Measurements from ENCODE around the gene FAM83E. TPM values are rescaled to one million over a fixed set of nuclear protein-coding genes. Genes with fewer than 3 reads are reported as not detected.

FAM83E gene
- total RNA-seq, 1 donor from 2014 or later: 3.7 TPM

- no peak for DNase-seq (ENCODE audit: low spot score in 2 of 2, unreplicated experiment in 2 of 2)
- H3K36me3 Mint-ChIP-seq: no peaks in the 10 kb centered on the region
- no peaks in the 10 kb centered on the region for H3K27me3 Mint-ChIP-seq (ENCODE audit: low read depth)
- no peaks in the 10 kb centered on the region for H3K9me3 Mint-ChIP-seq
- no peak overlapping the region for H3K4me3 Mint-ChIP-seq
- peaks cover 8% of the 10 kb centered on the region for H3K4me1 Mint-ChIP-seq
- H3K27ac Mint-ChIP-seq: no peak overlapping the region
- TF ChIP-seq CTCF (IDR thresholded peaks at IDR 0.05; ENCODE audit: unreplicated experiment): no peak
Measured at GRCh38 chr19:48565090-48565489, 49.8 kb downstream of the FAM83E start.

Other genes with a start within 250 kb of the FAM83E start
- 255 to 262 TPM (median 260 TPM) in 3 replicates for gene KDELR1, start 223.5 kb downstream of the FAM83E start, total RNA-seq
- 14.5 to 15.8 TPM (median 15.7 TPM) in 3 replicates for gene GRIN2D, start 221.4 kb downstream of the FAM83E start, total RNA-seq
- gene GRWD1, start 169.1 kb downstream of the FAM83E start, total RNA-seq: 34.0 to 36.5 TPM (median 36.2 TPM) in 3 replicates
- 2.7 to 2.8 TPM (median 2.8 TPM) in 3 replicates for gene KCNJ14, start 159.5 kb downstream of the FAM83E start, total RNA-seq
- gene CYTH2, start 145.7 kb downstream of the FAM83E start, total RNA-seq: 184 to 196 TPM (median 190 TPM) in 3 replicates
- 19.4 to 21.3 TPM (median 20.4 TPM) in 3 replicates for gene LMTK3, start 103.2 kb downstream of the FAM83E start, total RNA-seq
- gene SULT2B1, start 62.9 kb downstream of the FAM83E start, total RNA-seq: 0.64 to 0.79 TPM (median 0.74 TPM) in 3 replicates
- not detected in 3 replicates for gene SPACA4, start 8.3 kb downstream of the FAM83E start, total RNA-seq
- gene RPL18, start 4.1 kb upstream of the FAM83E start, total RNA-seq: 1,586 to 1,657 TPM (median 1,644 TPM) in 3 replicates
- gene SPHK2, start 4.4 kb upstream of the FAM83E start, total RNA-seq: 25.3 to 28.6 TPM (median 27.7 TPM) in 3 replicates
- gene DBP, start 22.3 kb upstream of the FAM83E start, total RNA-seq: 11.5 to 13.2 TPM (median 13.1 TPM) in 3 replicates
- gene CA11, start 31.1 kb upstream of the FAM83E start, total RNA-seq: 48.2 to 55.0 TPM (median 53.1 TPM) in 3 replicates
- gene NTN5, start 57.9 kb upstream of the FAM83E start, total RNA-seq: 6.8 to 7.3 TPM (median 7.1 TPM) in 3 replicates
- gene FUT2, start 80.9 kb upstream of the FAM83E start, total RNA-seq: 0.20 TPM in 1 of 3 replicates, not detected in the others
- 5.8 to 6.5 TPM (median 6.0 TPM) in 3 replicates for gene MAMSTR, start 104.6 kb upstream of the FAM83E start, total RNA-seq
- 1.4 to 2.1 TPM (median 1.5 TPM) in 3 replicates for gene RASIP1, start 125.5 kb upstream of the FAM83E start, total RNA-seq
- 0.45 to 0.80 TPM (median 0.49 TPM) in 3 replicates for gene IZUMO1, start 131.8 kb upstream of the FAM83E start, total RNA-seq
- 3.5 to 4.4 TPM (median 4.3 TPM) in 3 replicates for gene FUT1, start 137.6 kb upstream of the FAM83E start, total RNA-seq
- gene FGF21, start 140.4 kb upstream of the FAM83E start, total RNA-seq: not detected in 3 replicates
- 45.3 to 47.3 TPM (median 45.7 TPM) in 3 replicates for gene BCAT2, start 196.0 kb upstream of the FAM83E start, total RNA-seq
- 22.9 to 29.6 TPM (median 27.1 TPM) in 3 replicates for gene HSD17B14, start 221.4 kb upstream of the FAM83E start, total RNA-seq